Stomach (tissue), 9 donors: ENCODE data around the gene PLA2G4F. TPM values are rescaled to one million over a fixed set of nuclear protein-coding genes. Genes with fewer than 3 reads are reported as not detected.

Experiments
- DNase-seq, 2 donors: peaks; one replicate each; pipeline versions ENCODE4 v3.0.0 to v3.0.0-alpha.2; 2013 to 2019
- H3K27ac ChIP-seq, 5 donors: fragments of 200-600 bp in 4 of 5; sonication (generic) in 4 of 5; one replicate each; pipeline ENCODE4 v1.5.1; 2013 to 2019; ENCODE audit warnings: mild to moderate bottlenecking in 1 of 5, moderate library complexity in 1 of 5
- H3K27me3 ChIP-seq, 3 donors: fragments of 200-600 bp; sonication (generic); one replicate each; pipeline ENCODE4 v1.5.1; 2017 to 2019; ENCODE audit warnings: mixed run types in 1 of 3
- H3K36me3 ChIP-seq, 4 donors: fragments of 200-600 bp; sonication (generic); 1 replicate in 3 of 4; 2 replicates in 1 of 4; pipeline ENCODE4 v1.5.1; 2016 to 2019
- H3K4me1 ChIP-seq, 4 donors: fragments of 200-600 bp; sonication (generic); one replicate each; pipeline ENCODE4 v1.5.1; 2016 to 2019
- H3K4me3 ChIP-seq, 4 donors: fragments of 200-600 bp; sonication (generic) in 3 of 4; one replicate each; pipeline ENCODE4 v1.5.1; 2016 to 2019; ENCODE audit warnings: mild to moderate bottlenecking in 1 of 4
- H3K9me3 ChIP-seq, 4 donors: fragments of 200-600 bp; sonication (generic); one replicate each; pipeline ENCODE4 v1.5.1; 2016 to 2019
- EP300 ChIP-seq: sonication (generic); formaldehyde crosslinking; IDR thresholded peaks from one replicate; pipeline ENCODE4 v1.6.1; 2017; ENCODE audit warnings: antibody characterized with exemption
- POLR2A ChIP-seq, 4 donors: fragments of 450-650 bp; IDR thresholded peaks; one replicate each; pipeline ENCODE4 v1.6.1; 2016; ENCODE audit warnings: antibody characterized with exemption in 4 of 4, control low read depth in 2 of 4, mild to moderate bottlenecking in 1 of 4, moderate library complexity in 1 of 4
- POLR2AphosphoS5 ChIP-seq, 3 donors: sonication (generic); formaldehyde crosslinking; IDR thresholded peaks; one replicate each; pipeline ENCODE4 v1.6.1; 2016; ENCODE audit warnings: antibody characterized with exemption in 3 of 3
- whole genome bisulfite sequencing, 5 donors: extraction: QIAGEN DNeasy Blood & Tissue Kit in 3 of 5; methylation state at CpG; one replicate each; pipeline versions ENCODE4 v1.1.5 to v1.1.7; 2013 to 2018; 5-methylcytosine and 5-hydroxymethylcytosine counted together
- intact Hi-C: fragments of 100-400 bp; cut with DNase I; formaldehyde crosslinking; loops from one replicate; pipeline ENCODE4 v1.15.1; 2023; ENCODE audit warnings: low total_unique reads
- polyA plus RNA-seq, 3 donors: library from polyadenylated mRNA; stranded (reverse); fragments of 200-250 nt; gene quantifications; one replicate each; pipeline ENCODE4 v1.2.3, GENCODE V29; 2013
- total RNA-seq, 5 donors: library from RNA; depleted of rRNA; stranded (reverse); fragments of >200 nt; gene quantifications; one replicate each; pipeline versions ENCODE4 v1.1.0 to v1.2.3, GENCODE V29; 2014 to 2016
- TF ChIP-seq, protein P1 (sequence below), 7 experiments: fragments of 450-650 bp in 4 of 7; fragments of 200-600 bp in 3 of 7; sonication (generic) in 3 of 7; IDR thresholded peaks; one replicate each; pipeline ENCODE4 v1.5.1; 2016 to 2019; ENCODE audit warnings: antibody characterized with exemption in 7 of 7, control low read depth in 2 of 7, mild to moderate bottlenecking in 1 of 7
- donor health status: healthy with polysubstance abuse.
- donor health status: Bipolar disorder and iron deficiency.
- donor health status: healthy.

Gene PLA2G4F
- total and polyA plus RNA-seq, 8 donors = 1.9 to 41.4 (median 8.4) TPM

- TF ChIP-seq, protein P1, sequence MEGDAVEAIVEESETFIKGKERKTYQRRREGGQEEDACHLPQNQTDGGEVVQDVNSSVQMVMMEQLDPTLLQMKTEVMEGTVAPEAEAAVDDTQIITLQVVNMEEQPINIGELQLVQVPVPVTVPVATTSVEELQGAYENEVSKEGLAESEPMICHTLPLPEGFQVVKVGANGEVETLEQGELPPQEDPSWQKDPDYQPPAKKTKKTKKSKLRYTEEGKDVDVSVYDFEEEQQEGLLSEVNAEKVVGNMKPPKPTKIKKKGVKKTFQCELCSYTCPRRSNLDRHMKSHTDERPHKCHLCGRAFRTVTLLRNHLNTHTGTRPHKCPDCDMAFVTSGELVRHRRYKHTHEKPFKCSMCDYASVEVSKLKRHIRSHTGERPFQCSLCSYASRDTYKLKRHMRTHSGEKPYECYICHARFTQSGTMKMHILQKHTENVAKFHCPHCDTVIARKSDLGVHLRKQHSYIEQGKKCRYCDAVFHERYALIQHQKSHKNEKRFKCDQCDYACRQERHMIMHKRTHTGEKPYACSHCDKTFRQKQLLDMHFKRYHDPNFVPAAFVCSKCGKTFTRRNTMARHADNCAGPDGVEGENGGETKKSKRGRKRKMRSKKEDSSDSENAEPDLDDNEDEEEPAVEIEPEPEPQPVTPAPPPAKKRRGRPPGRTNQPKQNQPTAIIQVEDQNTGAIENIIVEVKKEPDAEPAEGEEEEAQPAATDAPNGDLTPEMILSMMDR (IDR thresholded peaks at IDR 0.05) = no peak
- TF ChIP-seq EP300 (no peak), POLR2A (IDR thresholded peaks at IDR 0.05) (no peak), POLR2AphosphoS5 (IDR thresholded peaks at IDR 0.05) (no peak)
- no peak for DNase-seq
- Histone ChIP-seq H3K27ac (no peak overlapping the region), H3K4me3 (no peak overlapping the region), H3K36me3 (no peaks in the 10 kb centered on the region), H3K9me3 (no peaks in the 10 kb centered on the region), H3K27me3 (no peaks in the 10 kb centered on the region), H3K4me1 (peaks cover 0 to 12% (median 10%) of the 10 kb centered on the region in 4 donors)
- WGBS, 5 donors = 93 to 100% (median 97%) methylated on average over 4 of the region's 4 CpGs
- intact Hi-C loops = no loop called here
Observed at GRCh38 chr15:42147431-42147735, 9.1 kb downstream of the PLA2G4F start.

DNA sequence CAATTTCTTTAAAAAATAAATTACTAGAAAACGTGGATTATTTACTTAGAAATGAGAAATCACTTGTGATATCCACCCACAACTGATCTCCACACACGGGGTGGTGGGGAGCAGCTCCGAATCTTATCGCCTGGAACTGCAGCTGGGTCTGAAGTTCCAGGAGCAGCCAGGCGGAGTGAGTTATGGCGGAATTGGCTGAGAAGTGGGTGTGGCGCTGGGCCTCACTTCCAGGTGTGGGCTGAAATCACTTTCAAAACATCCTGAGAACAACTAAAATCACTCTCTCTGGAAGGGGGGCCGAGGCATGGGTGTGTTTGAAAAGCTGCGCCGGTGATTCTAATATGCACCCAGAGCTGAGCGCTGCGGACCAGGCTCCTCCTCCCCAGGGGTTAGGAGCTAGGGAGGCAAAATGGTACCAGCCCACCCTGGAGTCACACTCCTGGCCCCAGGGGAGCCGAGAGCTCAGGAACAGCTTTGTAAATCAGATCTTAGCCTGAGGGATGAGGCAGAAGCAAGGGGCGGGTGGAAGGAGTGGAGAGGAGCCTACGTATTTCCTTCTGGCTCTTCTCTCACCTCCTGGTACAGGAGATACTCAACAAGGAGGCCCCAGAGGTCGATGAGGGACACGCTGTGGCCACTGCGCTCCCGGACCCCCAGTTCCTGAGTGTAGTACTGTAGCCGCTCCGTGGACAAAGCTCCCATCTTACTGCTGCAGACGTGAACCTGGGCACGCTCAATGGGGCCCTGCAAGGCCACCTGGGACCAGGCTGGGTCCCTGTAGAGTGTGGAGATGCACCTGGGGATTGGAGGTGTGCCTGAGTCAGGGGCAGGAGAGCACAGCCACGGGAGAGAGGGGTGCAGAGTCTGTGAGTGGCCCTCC lies 9.6 kb downstream of the PLA2G4F start:
- peak; percentile 23 to 67 for DNase-seq
- H3K27me3 ChIP-seq = no peaks in the 10 kb centered on the region
- no peak overlapping the region for H3K4me3 ChIP-seq
- H3K9me3 ChIP-seq = no peaks in the 10 kb centered on the region
- no peak overlapping the region for H3K27ac ChIP-seq
- peaks cover 0 to 6% (median 4%) of the 10 kb centered on the region in 4 donors for H3K4me1 ChIP-seq
- intact Hi-C loops = no loop called here
- TF ChIP-seq POLR2A (IDR thresholded peaks at IDR 0.05) (no peak), POLR2AphosphoS5 (IDR thresholded peaks at IDR 0.05) (no peak), EP300 (no peak)
- TF ChIP-seq, protein P1 (IDR thresholded peaks at IDR 0.05) = no peak
- WGBS, 5 donors = 58 to 81% (median 69%) methylated on average over 24 of the region's 24 CpGs
- H3K36me3 ChIP-seq = no peaks in the 10 kb centered on the region

GRCh38 chr15:42145546-42146455 lies 10.6 kb downstream of the PLA2G4F start:
- H3K4me3 ChIP-seq = no peak overlapping the region
- H3K36me3 ChIP-seq = no peaks in the 10 kb centered on the region
- H3K27ac ChIP-seq = no peak overlapping the region
- no peaks in the 10 kb centered on the region for H3K9me3 ChIP-seq
- WGBS, 5 donors = 80 to 89% (median 85%) methylated on average over 20 to 29 of the region's 29 CpGs
- intact Hi-C loops = no loop called here
- no peak for DNase-seq
- H3K27me3 ChIP-seq = no peaks in the 10 kb centered on the region
- TF ChIP-seq, protein P1 (IDR thresholded peaks at IDR 0.05) = no peak
- TF ChIP-seq POLR2A (IDR thresholded peaks at IDR 0.05) (no peak), POLR2AphosphoS5 (IDR thresholded peaks at IDR 0.05) (no peak), EP300 (no peak)
- H3K4me1 ChIP-seq = no peaks in the 10 kb centered on the region

DNA sequence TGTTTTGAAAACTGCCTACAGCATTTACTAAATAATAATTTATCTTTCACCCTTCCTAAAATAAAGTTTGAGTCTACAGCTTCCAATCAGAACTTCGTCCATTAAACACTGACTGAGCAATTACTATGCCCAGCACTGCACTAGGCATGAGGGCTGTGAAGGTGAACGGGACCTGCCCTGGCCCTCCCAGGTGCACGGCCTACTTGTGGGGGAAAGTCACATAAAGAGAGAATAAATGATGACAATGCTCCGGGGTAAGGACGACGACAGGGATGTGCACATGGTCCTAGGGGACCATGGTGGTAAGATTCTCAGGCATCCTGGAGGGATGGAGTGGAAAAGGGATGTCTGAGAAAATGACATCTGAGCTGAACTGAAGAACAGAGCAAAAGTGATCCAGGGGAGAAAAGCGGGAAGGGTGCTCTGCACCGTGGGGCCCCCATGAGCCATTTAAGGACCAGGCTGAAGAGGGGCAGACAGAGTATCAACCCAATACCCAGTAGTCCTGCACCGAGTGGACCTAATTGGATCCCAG lies 11.5 kb downstream of the PLA2G4F start:
- intact Hi-C loops = no loop called here
- 73 to 83% (median 79%) methylated on average over 9 of the region's 9 CpGs for WGBS, 5 donors
- Histone ChIP-seq H3K9me3 (no peaks in the 10 kb centered on the region), H3K36me3 (no peaks in the 10 kb centered on the region), H3K27me3 (no peaks in the 10 kb centered on the region), H3K4me1 (no peaks in the 10 kb centered on the region), H3K27ac (no peak overlapping the region), H3K4me3 (no peak overlapping the region)
- TF ChIP-seq POLR2A (IDR thresholded peaks at IDR 0.05) = no peak
- no peak for TF ChIP-seq POLR2AphosphoS5 (IDR thresholded peaks at IDR 0.05)
- TF ChIP-seq, protein P1 (IDR thresholded peaks at IDR 0.05) = no peak
- TF ChIP-seq EP300 = no peak
- no peak for DNase-seq
